IPS-18c (cell line): ENCODE data around the gene RBM3.

Experiments
- H3K4me3 ChIP-seq: 2 replicates; pipeline ENCODE4 v1.7.0; 2013; ENCODE audit warnings: low read depth, mild to moderate bottlenecking, low read length, moderate library complexity; ENCODE audit not compliant: insufficient read depth
- H3K9me3 ChIP-seq: one replicate; pipeline ENCODE4 v1.6.1; 2013; ENCODE audit warnings: mild to moderate bottlenecking, low read length, moderate library complexity; ENCODE audit not compliant: control insufficient read depth, insufficient read depth

RBM3 gene

DNA sequence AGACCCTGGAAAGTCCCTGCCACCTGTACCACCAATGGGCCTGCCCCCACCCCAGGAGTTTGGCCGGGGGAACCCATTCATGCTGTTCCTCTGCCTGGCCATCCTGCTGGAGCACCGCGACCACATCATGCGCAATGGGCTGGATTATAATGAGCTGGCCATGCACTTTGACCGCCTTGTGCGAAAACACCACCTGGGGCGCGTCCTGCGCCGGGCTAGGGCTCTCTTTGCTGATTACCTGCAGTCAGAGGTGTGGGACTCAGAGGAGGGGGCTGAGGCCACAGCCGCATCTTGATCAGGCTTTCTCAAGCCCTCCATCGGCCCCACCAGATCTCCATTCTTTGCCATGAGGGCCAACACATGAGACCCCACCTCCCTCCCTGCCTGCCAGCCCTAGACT lies 13.6 kb upstream of the RBM3 start:
- H3K9me3 ChIP-seq: peaks cover 12% of the 10 kb centered on the region

DNA sequence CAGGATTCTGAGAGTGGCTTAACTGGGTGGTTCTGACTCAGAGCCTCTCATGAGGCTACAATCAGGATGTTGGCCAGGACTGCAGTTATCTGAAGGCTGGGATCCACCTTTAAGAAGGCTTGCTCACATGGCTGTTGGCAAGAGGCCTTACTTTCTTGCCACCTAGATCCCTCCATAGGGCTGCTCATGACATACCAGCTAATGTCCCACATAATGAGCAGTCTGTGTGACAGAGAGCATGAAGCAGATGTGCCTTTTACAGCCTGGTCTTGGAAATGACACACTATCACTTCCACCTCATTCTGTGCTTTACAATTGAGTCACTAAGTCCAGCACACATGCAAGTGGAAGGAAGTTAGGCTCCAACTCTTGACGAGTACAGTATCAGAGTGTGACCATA lies 4.3 kb upstream of the RBM3 start:
- Histone ChIP-seq H3K4me3 (no peak overlapping the region), H3K9me3 (peaks cover 5% of the 10 kb centered on the region)

More for the DNA sequence above, 13.6 kb upstream of the RBM3 start:
- no peak overlapping the region for H3K4me3 ChIP-seq

DNA sequence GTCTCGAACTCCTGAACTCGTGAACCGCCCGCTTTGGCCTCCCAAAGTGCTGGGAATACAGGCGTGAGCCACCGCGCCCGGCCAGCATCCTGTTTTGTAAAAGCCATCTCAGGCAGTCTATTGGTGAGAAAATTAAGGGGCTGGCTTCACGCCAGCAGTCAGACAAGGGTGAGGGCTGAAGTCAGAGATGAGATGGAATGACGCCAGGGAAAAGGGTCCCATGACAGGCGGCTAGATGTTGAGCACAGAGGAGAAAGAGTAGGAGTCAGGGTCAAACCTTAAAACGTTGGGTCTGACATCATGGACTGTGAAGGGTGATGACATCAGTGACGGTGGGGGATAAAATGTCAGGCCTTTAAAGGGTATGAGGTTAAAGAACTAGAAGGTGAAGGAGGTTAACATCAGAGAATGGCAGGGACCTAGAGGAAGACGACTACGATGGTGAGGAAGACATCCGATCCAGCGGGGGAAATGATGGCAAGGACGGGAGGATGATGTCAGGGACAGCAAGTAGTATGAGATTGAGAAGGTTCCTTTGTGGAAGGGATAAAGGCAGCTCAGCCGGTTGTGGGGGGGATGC lies 504 bp upstream of the RBM3 start:
- Histone ChIP-seq H3K4me3 (peak overlapping the region; percentile 86), H3K9me3 (peaks cover 5% of the 10 kb centered on the region)

DNA sequence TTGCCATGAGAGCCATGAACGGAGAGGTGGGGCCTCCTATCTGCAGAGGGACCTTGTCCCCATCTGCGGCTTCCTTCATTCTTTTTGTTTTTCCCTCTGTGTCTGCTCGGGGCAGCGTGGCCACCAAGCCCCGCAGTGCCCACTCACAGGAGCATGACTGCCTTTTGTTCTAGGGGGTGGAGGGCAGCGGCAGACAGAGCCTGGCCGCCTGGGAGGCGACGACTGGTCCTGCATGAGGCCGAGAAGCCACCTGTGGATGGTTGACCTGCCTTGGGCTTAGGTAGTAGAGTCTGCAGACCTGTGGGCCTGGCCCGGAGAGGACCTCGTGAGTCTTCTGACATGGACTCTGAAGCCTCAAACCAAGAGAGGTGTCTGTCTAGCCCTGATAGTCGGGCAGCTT lies 1.4 kb downstream of the RBM3 start:
- Histone ChIP-seq H3K4me3 (peak overlapping the region; percentile 86; the same call in 1 of the 2 replicates), H3K9me3 (peaks cover 5% of the 10 kb centered on the region)

DNA sequence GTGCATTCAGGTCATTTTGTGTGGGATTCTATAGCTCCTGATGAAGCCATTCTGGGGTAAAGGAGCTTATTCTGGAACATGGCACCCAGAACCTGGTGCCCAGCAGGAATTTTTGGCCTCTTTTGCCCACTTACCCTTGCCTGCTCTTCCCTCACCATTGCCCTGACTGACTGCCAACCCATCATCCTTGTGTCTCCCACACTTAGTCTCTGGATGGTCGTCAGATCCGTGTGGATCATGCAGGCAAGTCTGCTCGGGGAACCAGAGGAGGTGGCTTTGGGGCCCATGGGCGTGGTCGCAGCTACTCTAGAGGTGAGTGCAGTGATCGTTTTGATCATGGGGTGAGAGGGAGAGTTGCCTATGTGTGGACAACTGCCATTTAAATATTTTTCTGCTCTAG lies 1.8 kb downstream of the RBM3 start:
- peaks cover 5% of the 10 kb centered on the region for H3K9me3 ChIP-seq
- peak overlapping the region; percentile 86; the same call in 1 of the 2 replicates for H3K4me3 ChIP-seq

DNA sequence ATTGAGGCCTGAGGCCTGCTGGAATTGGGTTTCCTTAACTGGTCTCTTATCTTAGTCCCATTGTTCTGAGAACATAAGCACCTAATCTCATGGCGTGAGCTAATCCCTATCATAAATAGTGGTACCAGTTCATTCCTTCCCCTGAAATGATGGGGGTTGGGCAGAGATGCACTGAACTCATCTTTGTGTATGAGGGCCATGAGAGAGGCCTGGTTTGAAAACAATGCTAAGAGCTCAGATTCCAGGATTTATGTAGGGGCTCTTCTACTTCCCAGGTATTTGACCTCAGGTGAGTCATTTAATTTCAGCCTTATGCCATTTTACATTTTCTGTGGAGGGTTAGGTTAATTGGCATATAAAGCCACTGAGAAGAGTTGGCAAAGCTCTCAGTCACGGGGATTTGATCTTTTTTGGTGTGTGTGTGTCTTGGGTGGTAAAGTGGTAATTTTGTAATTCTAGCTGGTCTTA lies 4.4 kb downstream of the RBM3 start:
- Histone ChIP-seq H3K4me3 (no peak overlapping the region), H3K9me3 (peaks cover 7% of the 10 kb centered on the region)

DNA sequence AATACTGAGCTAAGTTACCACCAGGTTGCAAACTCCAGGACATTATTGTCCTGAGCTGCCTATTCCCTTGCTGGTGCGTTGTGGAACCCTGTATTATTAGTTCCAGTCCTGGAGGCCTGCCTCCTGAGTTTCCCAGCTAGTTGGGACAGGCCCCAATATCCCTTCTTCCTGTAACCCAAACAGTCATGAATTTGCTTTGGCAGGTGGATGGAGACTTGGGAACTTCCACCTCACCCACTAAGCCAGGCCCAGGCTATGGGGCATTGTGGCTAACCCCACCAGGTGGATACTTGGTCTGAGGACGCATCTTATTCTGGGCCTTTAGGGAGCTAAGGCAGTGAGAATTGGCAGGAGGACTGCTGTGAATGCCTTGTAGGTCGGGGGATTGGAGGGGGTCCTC lies 5.0 kb downstream of the RBM3 start:
- H3K4me3 ChIP-seq: no peak overlapping the region
- peaks cover 7% of the 10 kb centered on the region for H3K9me3 ChIP-seq

DNA sequence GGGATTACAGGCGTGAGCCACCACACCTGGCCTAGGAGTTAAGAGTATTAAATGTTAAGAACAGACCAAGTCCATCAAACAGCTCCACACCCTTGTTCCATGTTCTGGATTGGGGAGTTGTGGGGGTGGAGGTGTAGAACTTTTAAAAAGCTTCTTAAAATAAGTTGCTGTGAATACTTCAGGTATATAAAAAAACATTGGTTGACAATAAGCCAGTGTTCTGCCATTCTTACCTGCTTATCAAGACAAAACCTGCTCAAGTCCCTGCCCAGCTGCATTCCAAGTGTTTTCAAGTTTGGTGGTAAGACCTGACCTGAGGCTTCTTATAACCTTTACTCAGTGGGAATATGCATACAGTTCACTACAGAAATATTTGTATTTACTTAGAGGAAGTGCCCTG lies 6.4 kb downstream of the RBM3 start:
- Histone ChIP-seq H3K9me3 (peaks cover 7% of the 10 kb centered on the region), H3K4me3 (no peak overlapping the region)

DNA sequence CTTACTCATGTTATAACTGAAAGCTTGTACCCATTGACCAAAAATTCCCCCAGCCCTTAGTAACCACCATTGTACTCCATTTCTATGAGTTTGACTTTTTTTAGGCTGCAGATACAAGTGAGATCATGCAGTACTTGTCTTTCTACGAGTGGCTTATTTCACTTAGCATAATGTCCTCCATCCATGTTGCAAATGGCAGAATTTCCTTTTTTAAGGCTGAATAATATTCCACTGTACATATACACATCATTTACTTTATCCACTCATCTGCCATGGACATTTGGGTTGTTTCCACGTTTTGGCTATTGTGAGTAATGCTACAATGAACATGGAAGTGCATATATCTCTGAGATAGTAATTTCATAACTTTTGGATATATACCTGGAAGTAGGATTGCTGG lies 10.4 kb downstream of the RBM3 start:
- no peak overlapping the region for H3K4me3 ChIP-seq

DNA sequence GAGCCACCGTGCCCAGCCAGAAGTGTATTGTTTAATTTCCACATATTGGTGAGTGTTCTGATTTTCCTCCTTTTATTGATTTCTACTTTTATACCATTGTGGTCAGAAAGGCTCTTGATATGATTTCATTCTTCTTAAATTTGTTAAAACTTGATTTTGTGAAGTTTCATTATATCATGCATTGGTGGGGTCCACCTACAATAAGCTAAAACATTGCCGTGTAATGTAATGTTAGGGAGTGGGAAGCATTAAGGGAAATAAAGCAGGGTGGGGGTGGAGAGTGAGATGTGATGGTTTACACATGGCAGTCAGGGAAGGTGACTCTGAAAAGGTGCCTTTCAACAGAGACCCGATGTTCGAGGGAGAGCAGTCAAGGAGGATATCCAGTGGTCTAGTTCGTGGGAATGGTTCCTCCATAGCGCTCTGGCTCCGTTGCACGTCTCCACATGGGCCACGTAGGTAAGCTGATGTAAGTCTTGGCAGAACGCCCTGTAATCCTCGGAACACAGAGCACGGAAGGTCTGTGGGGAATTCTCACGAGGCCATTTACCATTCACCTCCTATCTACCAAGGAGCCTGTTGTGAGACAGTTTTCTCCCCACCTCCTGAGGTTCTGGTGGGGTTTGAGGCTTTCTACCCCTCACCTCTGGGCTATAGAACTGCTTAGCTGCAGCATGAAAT lies 15.3 kb downstream of the RBM3 start:
- Histone ChIP-seq H3K9me3 (peaks cover 10% of the 10 kb centered on the region), H3K4me3 (no peak overlapping the region)

More for the DNA sequence above, 10.4 kb downstream of the RBM3 start:
- peaks cover 10% of the 10 kb centered on the region for H3K9me3 ChIP-seq

DNA sequence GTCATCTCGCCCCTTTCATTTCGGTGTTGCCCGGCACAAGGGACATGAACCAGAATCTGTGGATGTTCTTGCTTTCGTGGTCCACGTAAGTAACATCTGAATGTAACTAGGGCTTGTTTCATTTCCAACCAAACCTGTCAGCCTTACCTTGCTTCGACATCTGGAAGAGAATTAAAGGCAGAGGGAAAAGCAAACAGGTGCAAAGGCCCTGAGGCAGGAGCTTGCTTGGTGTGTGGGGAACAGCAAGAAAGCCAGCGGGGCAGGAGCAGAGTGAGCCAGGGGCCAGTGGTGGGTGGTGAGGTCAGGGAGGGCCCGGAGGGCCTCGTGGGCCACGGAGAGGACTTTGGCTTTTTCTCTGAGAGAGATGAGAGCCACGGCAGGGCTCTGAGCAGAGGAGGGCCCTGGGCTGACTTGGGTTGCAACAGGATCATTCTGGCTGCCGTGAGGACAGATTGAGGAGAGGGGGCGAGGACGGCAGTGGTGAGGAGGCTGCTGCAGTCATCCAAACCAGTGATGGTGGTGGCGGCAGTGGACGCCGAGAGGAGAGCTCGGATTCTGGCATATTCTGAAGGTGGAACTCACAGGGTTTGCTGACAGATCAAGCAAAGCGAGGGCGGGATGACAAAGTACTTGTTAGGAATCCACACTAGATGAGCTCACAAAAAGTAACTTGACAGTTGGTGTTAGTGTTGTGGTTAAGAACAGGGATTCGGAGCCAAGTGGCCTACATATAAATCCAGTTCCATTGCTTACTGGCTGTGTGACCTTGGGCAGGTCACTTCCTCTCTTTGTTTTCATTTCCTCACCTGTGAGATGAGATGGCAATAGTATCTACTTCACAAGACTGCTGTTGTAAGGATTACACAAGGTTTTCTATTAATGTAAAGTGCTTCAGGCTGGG lies 16.2 kb downstream of the RBM3 start:
- H3K9me3 ChIP-seq: peaks cover 12% of the 10 kb centered on the region

DNA sequence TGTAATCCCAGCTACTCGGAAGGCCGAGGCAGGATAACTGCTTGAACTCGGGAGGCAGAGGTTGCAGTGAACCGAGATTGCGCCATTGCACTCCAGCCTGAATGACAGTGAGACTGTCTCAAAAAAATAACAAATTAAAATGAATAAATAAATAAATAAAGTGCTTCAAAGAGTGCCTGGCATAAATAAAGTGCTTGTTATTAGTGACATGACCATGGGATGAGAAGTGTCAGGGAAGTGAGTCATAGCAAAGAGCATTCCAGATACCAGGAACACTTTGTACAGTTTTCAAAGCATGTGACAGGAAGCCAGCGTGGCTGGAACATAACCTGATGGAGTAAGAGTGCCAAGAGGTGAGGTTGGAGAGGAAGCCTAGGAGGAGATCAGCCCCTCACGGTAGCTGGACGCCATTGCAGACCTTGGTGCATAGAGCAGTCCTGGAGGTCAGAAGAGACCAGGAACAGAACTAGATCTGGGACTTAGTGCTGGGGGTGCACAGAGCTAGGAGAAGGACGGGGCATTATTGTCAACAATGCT lies 17.0 kb downstream of the RBM3 start:
- H3K9me3 ChIP-seq: peaks cover 10% of the 10 kb centered on the region
- no peak overlapping the region for H3K4me3 ChIP-seq

More for the DNA sequence above, 16.2 kb downstream of the RBM3 start:
- H3K4me3 ChIP-seq: no peak overlapping the region

DNA sequence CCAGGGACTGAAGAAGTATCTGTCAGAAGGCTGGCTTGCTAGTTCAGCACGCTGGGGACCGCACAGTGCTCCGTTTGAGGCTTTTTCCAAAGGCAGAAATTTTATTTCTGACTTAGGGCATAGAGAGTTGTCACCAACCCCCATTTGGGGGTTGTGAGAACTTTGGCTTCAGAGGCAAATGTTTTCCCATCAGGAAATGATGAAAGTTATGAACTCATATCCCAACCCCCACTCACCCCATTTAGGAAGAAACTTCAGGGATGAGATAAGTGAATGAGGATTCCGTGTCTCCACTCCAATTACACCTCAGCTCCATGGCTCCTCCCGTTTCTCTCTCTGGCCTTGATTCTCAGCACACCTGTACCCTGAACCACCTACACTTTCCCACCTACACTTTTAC lies 18.7 kb downstream of the RBM3 start:
- Histone ChIP-seq H3K4me3 (no peak overlapping the region), H3K9me3 (peaks cover 14% of the 10 kb centered on the region)

DNA sequence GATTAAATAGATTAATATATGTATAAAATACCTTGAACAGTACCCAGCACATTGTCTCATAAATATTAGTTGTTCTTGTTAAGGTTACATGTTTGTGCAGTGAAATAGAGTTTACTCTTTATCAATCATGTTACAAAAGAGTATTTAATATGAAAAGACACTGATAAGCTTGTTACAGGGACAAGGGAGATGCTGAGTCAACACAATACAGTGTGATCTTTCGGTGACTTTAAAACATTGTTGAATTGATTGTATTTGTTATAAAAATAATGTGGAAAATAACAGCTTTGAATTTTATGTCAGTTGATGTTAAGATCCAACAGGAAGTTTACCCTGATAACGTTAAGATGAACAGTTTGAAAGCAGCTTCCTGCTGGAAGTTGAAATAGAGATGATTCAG lies 21.6 kb downstream of the RBM3 start:
- Histone ChIP-seq H3K4me3 (no peak overlapping the region), H3K9me3 (peaks cover 13% of the 10 kb centered on the region)

DNA sequence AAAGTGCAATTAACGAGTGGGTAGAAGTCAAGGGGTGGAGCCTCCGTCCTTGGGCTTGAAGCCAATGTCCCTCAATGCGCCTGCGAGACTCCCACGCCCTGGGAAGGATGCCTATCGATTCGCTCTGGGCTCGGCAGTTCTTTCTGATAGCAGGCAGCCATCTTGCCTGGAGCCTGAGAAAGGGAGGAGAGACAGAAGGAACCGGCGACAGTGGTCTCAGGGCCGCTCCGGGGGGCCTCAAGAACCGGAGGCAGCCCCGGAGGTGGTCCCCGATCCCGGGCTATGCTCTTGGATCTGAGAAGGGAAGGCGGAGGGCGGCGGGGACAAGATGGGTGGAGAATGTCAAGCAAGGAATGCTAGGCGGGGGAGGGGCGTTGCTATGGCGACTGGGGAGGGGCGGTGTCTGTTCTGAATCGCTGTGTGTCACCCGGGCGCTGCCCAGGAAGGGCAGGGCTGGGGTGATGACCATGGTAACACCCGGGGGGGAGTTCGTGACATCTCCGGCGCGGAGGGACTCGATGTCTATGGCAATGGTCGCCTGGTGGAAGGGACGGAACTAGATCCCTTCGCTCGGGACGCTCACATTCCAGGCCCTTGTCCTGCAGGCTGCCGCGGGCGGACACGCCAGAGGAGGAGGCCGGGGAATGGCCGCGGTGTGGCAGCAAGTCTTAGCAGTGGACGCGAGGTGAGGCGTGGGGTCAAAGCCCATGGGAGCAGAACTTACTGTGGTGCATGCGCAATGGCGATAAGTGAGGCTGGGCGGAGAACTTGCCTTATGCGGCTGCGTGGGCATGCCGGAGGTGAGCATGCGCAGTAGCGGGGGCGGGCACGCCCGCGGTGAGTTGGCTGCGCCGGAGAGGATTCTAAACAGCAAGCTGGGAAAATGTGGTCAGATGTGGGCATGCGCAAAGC lies 23.3 kb downstream of the RBM3 start, which contains the start of gene WDR13:
Gene WDR13, plus strand, starts transcription at position 140 of the 912 bp plus-strand sequence. Its CDS starts 505 bp downstream, at position 645.
- peaks cover 13% of the 10 kb centered on the region for H3K9me3 ChIP-seq
- peak within 1 kb of the TSS; percentile 86 for H3K4me3 ChIP-seq

DNA sequence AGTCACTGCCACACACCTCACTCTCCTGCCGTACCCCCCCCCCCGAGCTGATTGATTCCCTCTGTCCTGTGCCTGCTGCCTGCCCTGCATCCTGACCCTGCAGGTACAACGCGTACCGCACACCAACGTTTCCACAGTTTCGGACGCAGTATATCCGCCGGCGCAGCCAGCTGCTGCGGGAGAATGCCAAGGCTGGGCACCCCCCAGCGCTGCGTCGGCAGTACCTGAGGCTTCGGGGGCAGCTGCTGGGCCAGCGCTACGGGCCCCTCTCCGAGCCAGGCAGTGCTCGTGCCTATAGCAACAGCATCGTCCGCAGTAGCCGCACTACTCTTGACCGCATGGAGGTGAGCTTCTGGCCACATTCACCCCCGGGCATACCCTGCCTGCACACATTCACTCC lies 24.3 kb downstream of the RBM3 start:
- H3K9me3 ChIP-seq: peaks cover 13% of the 10 kb centered on the region
- no peak overlapping the region for H3K4me3 ChIP-seq
